CD4-positive, alpha-beta memory T cell (primary cell): ENCODE results near the gene PRDM16. TPM values are rescaled to one million over a fixed set of nuclear protein-coding genes. Genes with fewer than 3 reads are reported as not detected.

Experiments
- CTCF ChIA-PET: fragments of 350-600 bp; sonication (Branson Sonifier 250); formaldehyde crosslinking; loops from one replicate; lab custom pipeline; 2021; ENCODE audit warnings: inconsistent platforms; ENCODE audit not compliant: partially characterized antibody; lab: Charles Lee
- POLR2A ChIA-PET: fragments of 350-600 bp; sonication (Branson Sonifier 250); formaldehyde crosslinking; loops from one replicate; lab custom pipeline; 2021; ENCODE audit not compliant: partially characterized antibody; lab: Charles Lee
- DNase-seq, 5 donors: peaks; one replicate each; pipeline versions ENCODE4 v3.0.0 to v3.0.0-alpha.2; 2020 to 2022; ENCODE audit warnings: mixed read lengths in 1 of 5
- H3K27ac ChIP-seq: one replicate; pipeline ENCODE4 v1.7.0; 2013; ENCODE audit warnings: low read depth, low read length
- H3K27me3 ChIP-seq: 2 replicates; pipeline ENCODE4 v1.7.0; 2013; ENCODE audit warnings: mild to moderate bottlenecking, low read length, moderate library complexity; ENCODE audit not compliant: insufficient read depth
- H3K36me3 ChIP-seq: 2 replicates; pipeline ENCODE4 v1.7.0; 2013; ENCODE audit warnings: mild to moderate bottlenecking, low read length, moderate library complexity; ENCODE audit not compliant: insufficient read depth
- H3K4me1 ChIP-seq: 2 replicates; pipeline ENCODE4 v1.7.0; 2013; ENCODE audit warnings: mild to moderate bottlenecking, low read length, moderate library complexity; ENCODE audit not compliant: insufficient read depth
- H3K4me3 ChIP-seq, 2 donors: one replicate each; pipeline ENCODE4 v1.7.0; 2013; ENCODE audit warnings: low read length in 2 of 2, mild to moderate bottlenecking in 1 of 2
- H3K9me3 ChIP-seq, 2 donors: one replicate each; pipeline ENCODE4 v1.7.0; 2013; ENCODE audit warnings: low read length in 2 of 2, control low read depth in 1 of 2; ENCODE audit not compliant: control insufficient read depth in 1 of 2
- H3K27ac Mint-ChIP-seq, 7 donors: one replicate each; pipeline ENCODE4 v1.8.0; 2020 to 2021; ENCODE audit warnings: mixed read lengths in 7 of 7, mild to moderate bottlenecking in 6 of 7, inconsistent platforms in 3 of 7, moderate library complexity in 3 of 7
- H3K27me3 Mint-ChIP-seq, 2 donors: one replicate each; pipeline ENCODE4 v1.8.0; 2020 to 2021; ENCODE audit warnings: mixed read lengths in 2 of 2
- H3K36me3 Mint-ChIP-seq, 2 donors: one replicate each; pipeline ENCODE4 v1.8.0; 2020 to 2021; ENCODE audit warnings: mixed read lengths in 2 of 2, inconsistent platforms in 1 of 2, mild to moderate bottlenecking in 1 of 2
- H3K4me1 Mint-ChIP-seq, 4 donors: one replicate each; pipeline ENCODE4 v1.8.0; 2020 to 2021; ENCODE audit warnings: mixed read lengths in 4 of 4, mild to moderate bottlenecking in 1 of 4
- H3K4me3 Mint-ChIP-seq, 8 donors: one replicate each; pipeline ENCODE4 v1.8.0; 2020 to 2021; ENCODE audit warnings: mixed read lengths in 8 of 8, mild to moderate bottlenecking in 7 of 8, moderate library complexity in 6 of 8, inconsistent platforms in 3 of 8
- H3K9me3 Mint-ChIP-seq, 8 donors: one replicate each; pipeline ENCODE4 v1.8.0; 2020 to 2021; ENCODE audit warnings: mixed read lengths in 8 of 8, mild to moderate bottlenecking in 5 of 8, inconsistent platforms in 3 of 8, moderate library complexity in 1 of 8
- intact Hi-C: fragments of 100-400 bp; cut with micrococcal nuclease; formaldehyde crosslinking; loops from one replicate; pipeline ENCODE4 v1.15.1; 2023
- polyA plus RNA-seq, 2 donors: library from polyadenylated mRNA; unstranded; fragments of 300-500 nt; fragmentation: Illumina TruSeq; gene quantifications; one replicate each; pipeline ENCODE4 v1.2.3, GENCODE V29; 2021
- total RNA-seq, 2 experiments: library from RNA; stranded (reverse); gene quantifications; one replicate each; pipeline ENCODE4 v1.2.3, GENCODE V29; 2021

PRDM16 gene
- total and polyA plus RNA-seq, 4 experiments from 2014 or later: not detected

- Mint-ChIP-seq H3K4me1 (no peaks in the 10 kb centered on the region), H3K36me3 (no peaks in the 10 kb centered on the region), H3K27me3 (no peaks in the 10 kb centered on the region), H3K4me3 (no peak overlapping the region), H3K27ac (no peak overlapping the region), H3K9me3 (no peaks in the 10 kb centered on the region)
- Histone ChIP-seq H3K27ac (no peak overlapping the region), H3K4me3 (no peak overlapping the region), H3K27me3 (no peaks in the 10 kb centered on the region), H3K9me3 (no peaks in the 10 kb centered on the region), H3K36me3 (no peaks in the 10 kb centered on the region), H3K4me1 (no peaks in the 10 kb centered on the region)
- intact Hi-C loops: no loop called here
- no peak for DNase-seq
- ChIA-PET POLR2A (no interaction called here), CTCF (no interaction called here)
Observed at GRCh38 chr1:3407021-3407420, 338.0 kb downstream of the PRDM16 start.

DNA sequence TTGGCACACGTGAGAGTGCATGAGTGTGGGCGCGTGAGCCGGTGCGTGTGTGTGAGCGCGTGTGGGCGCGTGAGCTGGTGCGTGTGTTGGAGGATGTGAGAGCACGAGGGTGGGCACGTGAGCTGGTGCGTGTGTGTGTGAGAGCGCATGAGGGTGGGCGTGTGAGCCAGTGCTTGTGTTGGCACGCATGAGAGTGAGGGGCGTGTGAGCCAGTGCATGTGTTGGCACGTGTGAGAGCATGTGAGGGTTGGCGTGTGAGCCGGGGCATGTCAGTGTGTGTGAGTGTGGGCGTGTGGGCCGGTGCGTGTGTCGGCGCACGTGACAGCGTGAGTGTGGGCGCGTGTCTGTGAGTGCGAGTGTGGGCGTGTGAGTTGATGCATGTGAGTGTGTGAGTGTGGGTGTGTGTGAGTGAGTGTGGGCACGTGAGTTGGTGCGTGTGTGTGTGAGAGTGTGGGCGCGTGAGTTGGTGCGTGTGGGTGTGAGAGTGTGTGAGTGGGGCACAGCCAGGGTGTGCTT, 339.8 kb downstream of the PRDM16 start:
- no peaks in the 10 kb centered on the region for H3K36me3 ChIP-seq
- Mint-ChIP-seq H3K27ac (no peak overlapping the region), H3K4me3 (no peak overlapping the region), H3K27me3 (no peaks in the 10 kb centered on the region), H3K36me3 (no peaks in the 10 kb centered on the region), H3K4me1 (no peaks in the 10 kb centered on the region), H3K9me3 (no peaks in the 10 kb centered on the region)
- H3K4me3 ChIP-seq: no peak overlapping the region
- H3K27me3 ChIP-seq: no peaks in the 10 kb centered on the region
- ChIA-PET POLR2A (no interaction called here), CTCF (no interaction called here)
- no peak overlapping the region for H3K27ac ChIP-seq
- no peaks in the 10 kb centered on the region for H3K9me3 ChIP-seq
- intact Hi-C loops: no loop called here
- DNase-seq: no peak
- H3K4me1 ChIP-seq: no peaks in the 10 kb centered on the region

- Mint-ChIP-seq H3K9me3 (no peaks in the 10 kb centered on the region), H3K27ac (no peak overlapping the region), H3K27me3 (no peaks in the 10 kb centered on the region), H3K36me3 (no peaks in the 10 kb centered on the region), H3K4me3 (no peak overlapping the region), H3K4me1 (no peaks in the 10 kb centered on the region)
- Histone ChIP-seq H3K27me3 (no peaks in the 10 kb centered on the region), H3K4me3 (no peak overlapping the region), H3K27ac (no peak overlapping the region), H3K36me3 (no peaks in the 10 kb centered on the region), H3K4me1 (no peaks in the 10 kb centered on the region), H3K9me3 (no peaks in the 10 kb centered on the region)
- intact Hi-C loops: no loop called here
- DNase-seq: no peak
- ChIA-PET CTCF (no interaction called here), POLR2A (no interaction called here)
Observed at GRCh38 chr1:3409366-3410141, 340.6 kb downstream of the PRDM16 start.

DNA sequence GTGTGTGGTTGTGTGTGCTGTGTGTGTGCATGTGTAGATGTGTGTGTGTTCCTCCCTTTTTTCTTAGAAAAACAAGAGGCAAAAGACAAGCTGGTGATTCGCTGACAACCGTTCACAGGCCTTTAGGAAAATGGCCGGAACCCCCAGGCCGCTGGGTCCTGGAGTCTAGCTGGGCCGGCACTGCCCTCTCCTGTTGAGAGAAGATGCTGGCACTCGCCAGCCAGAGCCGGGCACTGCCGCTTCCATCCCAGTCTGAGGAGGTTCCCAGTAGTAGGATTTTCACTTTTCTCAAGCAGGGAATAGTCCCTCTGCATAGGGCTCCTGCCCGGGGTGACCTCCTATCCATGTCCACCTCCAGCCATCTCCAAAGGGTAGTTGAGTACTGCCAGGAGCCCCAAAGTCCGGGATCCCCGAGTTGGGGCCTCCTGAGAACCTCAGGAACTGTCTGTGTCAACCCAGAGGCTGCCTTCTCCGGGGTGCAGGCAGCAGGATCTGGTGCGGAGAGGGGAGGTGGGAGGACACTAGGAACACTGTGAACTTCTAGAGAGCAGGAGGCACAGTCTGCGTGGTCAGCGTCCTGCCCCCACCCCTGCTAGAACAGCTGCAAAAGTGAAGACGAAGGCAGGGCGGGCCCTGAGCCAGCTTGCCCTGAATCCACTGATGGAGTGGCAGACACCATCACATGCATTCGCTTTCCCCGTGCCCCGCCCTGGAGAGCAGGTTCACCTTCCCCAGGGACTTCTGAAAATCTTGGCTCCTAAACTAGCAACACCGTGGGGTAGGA, 341.3 kb downstream of the PRDM16 start:
- no peaks in the 10 kb centered on the region for H3K36me3 Mint-ChIP-seq
- no peaks in the 10 kb centered on the region for H3K4me1 Mint-ChIP-seq
- no peaks in the 10 kb centered on the region for H3K9me3 Mint-ChIP-seq
- H3K27ac Mint-ChIP-seq: no peak overlapping the region
- no peaks in the 10 kb centered on the region for H3K36me3 ChIP-seq
- no peak overlapping the region for H3K4me3 ChIP-seq
- no peaks in the 10 kb centered on the region for H3K9me3 ChIP-seq
- no peak overlapping the region for H3K4me3 Mint-ChIP-seq
- H3K4me1 ChIP-seq: no peaks in the 10 kb centered on the region
- no peak overlapping the region for H3K27ac ChIP-seq
- ChIA-PET CTCF (no interaction called here), POLR2A (no interaction called here)
- no peaks in the 10 kb centered on the region for H3K27me3 ChIP-seq
- H3K27me3 Mint-ChIP-seq: no peaks in the 10 kb centered on the region
- intact Hi-C loops: no loop called here
- DNase-seq: no peak

DNA sequence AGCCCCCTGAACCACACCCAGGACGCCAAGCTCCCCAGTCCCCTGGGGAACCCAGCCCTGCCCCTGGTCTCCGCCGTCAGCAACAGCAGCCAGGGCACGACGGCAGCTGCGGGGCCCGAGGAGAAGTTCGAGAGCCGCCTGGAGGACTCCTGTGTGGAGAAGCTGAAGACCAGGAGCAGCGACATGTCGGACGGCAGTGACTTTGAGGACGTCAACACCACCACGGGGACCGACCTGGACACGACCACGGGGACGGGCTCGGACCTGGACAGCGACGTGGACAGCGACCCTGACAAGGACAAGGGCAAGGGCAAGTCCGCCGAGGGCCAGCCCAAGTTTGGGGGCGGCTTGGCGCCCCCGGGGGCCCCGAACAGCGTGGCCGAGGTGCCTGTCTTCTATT, 342.8 kb downstream of the PRDM16 start:
- no peak for DNase-seq
- no peaks in the 10 kb centered on the region for H3K4me1 ChIP-seq
- no peaks in the 10 kb centered on the region for H3K27me3 ChIP-seq
- H3K4me3 ChIP-seq: no peak overlapping the region
- no peaks in the 10 kb centered on the region for H3K36me3 ChIP-seq
- no peak overlapping the region for H3K4me3 Mint-ChIP-seq
- H3K9me3 Mint-ChIP-seq: peaks cover 0 to 2% (median under 1%) of the 10 kb centered on the region in 8 donors
- H3K9me3 ChIP-seq: no peaks in the 10 kb centered on the region
- H3K27ac Mint-ChIP-seq: no peak overlapping the region
- no peaks in the 10 kb centered on the region for H3K4me1 Mint-ChIP-seq
- ChIA-PET POLR2A (no interaction called here), CTCF (no interaction called here)
- intact Hi-C loops: no loop called here
- no peaks in the 10 kb centered on the region for H3K36me3 Mint-ChIP-seq
- H3K27me3 Mint-ChIP-seq: no peaks in the 10 kb centered on the region
- no peak overlapping the region for H3K27ac ChIP-seq

DNA sequence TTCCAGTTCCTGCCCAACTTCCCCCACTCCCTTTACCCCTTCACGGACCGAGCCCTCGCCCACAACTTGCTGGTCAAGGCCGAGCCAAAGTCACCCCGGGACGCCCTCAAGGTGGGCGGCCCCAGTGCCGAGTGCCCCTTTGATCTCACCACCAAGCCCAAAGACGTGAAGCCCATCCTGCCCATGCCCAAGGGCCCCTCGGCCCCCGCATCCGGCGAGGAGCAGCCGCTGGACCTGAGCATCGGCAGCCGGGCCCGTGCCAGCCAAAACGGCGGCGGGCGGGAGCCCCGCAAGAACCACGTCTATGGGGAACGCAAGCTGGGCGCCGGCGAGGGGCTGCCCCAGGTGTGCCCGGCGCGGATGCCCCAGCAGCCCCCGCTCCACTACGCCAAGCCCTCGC, 343.4 kb downstream of the PRDM16 start:
- H3K4me1 Mint-ChIP-seq: no peaks in the 10 kb centered on the region
- no peaks in the 10 kb centered on the region for H3K9me3 ChIP-seq
- intact Hi-C loops: no loop called here
- no peaks in the 10 kb centered on the region for H3K36me3 ChIP-seq
- CTCF ChIA-PET: no interaction called here
- H3K4me1 ChIP-seq: no peaks in the 10 kb centered on the region
- H3K4me3 Mint-ChIP-seq: no peak overlapping the region
- no peaks in the 10 kb centered on the region for H3K36me3 Mint-ChIP-seq
- no peaks in the 10 kb centered on the region for H3K27me3 ChIP-seq
- no peak overlapping the region for H3K27ac Mint-ChIP-seq
- H3K9me3 Mint-ChIP-seq: peaks cover 0 to 8% (median under 1%) of the 10 kb centered on the region in 8 donors
- no peak overlapping the region for H3K4me3 ChIP-seq
- no peaks in the 10 kb centered on the region for H3K27me3 Mint-ChIP-seq
- no peak overlapping the region for H3K27ac ChIP-seq
- POLR2A ChIA-PET: no interaction called here
- DNase-seq: no peak

- POLR2A ChIA-PET: no interaction called here
- Histone ChIP-seq H3K4me1 (no peaks in the 10 kb centered on the region), H3K27me3 (no peaks in the 10 kb centered on the region), H3K4me3 (no peak overlapping the region), H3K9me3 (no peaks in the 10 kb centered on the region), H3K36me3 (no peaks in the 10 kb centered on the region), H3K27ac (no peak overlapping the region)
- intact Hi-C loops: no loop called here
- H3K27me3 Mint-ChIP-seq: no peaks in the 10 kb centered on the region
- CTCF ChIA-PET: no interaction called here
- DNase-seq: no peak
- no peak overlapping the region for H3K4me3 Mint-ChIP-seq
- H3K27ac Mint-ChIP-seq: no peak overlapping the region
- no peaks in the 10 kb centered on the region for H3K4me1 Mint-ChIP-seq
- H3K36me3 Mint-ChIP-seq: no peaks in the 10 kb centered on the region
- peaks cover 0 to 10% (median under 1%) of the 10 kb centered on the region in 8 donors for H3K9me3 Mint-ChIP-seq
Observed at GRCh38 chr1:3413975-3414710, 345.1 kb downstream of the PRDM16 start.
